HG02678 (cell line): ENCODE results near the gene SLC7A6.
A peak's percentile ranks its signal among the peaks of the same experiment; 100 is the strongest.

Experiments used
- ATAC-seq: cut with Tn5 transposase; IDR thresholded peaks from one replicate; pipeline ENCODE4 v1.9.1; 2021; ENCODE audit warnings: mild to moderate bottlenecking, moderate library complexity; ENCODE audit not compliant: unreplicated experiment

The SLC7A6 gene

DNA sequence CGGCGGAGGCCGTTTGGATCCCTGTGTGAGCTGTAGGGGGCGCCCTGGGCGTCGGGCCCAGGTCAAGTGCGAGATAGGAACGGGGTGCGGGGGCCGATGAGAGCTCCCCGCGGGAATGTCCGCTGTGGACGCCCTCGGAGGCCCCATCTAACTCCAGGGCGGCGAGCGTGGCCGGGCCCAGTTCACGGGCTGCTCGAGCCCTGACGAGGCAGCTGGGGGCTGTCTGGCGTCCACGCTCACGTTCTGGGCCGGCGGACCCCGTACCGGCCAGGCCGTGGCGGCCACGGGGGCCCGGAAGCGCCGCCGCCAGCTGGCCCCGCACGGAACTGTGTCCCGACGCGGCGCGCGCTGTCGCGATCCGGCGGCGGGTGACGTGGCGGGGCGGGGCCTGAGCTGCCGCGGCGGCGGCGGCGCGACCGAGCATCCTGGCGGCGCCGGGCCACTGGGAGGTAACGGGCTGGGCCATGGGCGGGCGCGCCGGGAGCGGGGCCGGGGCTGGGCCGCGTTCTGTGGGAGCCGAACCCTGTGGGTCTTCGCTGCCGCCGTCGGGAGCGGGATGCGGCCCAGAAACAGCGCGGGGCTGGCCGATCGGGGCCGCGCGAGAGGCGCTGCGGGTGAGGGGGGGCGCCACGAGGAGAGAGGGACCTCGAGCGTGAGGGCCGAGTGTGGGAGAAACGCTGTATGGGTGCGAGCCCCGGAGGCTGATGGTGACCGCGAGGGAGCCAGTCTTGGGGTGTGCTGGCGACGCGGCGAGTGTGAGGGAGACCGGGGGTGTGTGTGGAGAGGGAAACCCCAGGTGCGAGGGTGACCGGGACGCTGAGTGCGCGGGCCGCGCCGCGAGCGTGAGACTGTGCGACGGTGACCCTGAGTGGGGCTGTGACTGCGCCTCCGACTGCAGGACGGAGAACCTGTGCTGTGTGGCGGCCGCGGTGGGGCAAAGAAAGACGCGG is at the start of gene SLC7A6:
TSS of gene SLC7A6 (plus strand) at position 399 of the 950 bp plus-strand sequence. CDS start 10,201 bp downstream, outside the sequence.
- peak; percentile 64 for ATAC-seq

DNA sequence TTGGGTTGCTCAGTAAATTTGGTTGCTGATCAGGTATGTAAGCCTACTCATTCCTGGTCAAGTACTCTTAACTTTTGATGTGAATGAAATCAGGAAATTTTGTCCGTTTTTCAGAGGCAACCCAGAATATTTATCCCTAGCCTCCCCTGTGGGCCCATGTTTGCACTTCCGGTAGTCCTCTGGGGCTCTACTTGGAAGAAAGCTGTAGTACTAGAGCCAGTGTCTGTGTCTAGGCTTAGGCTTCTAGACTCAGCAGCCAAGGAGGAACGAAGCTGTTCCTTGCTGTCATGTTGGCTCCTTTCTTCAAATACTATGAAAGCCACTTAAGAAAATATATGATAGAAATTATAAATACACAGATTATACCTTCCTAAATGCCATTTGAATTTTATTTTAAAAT is 49.6 kb upstream of the SLC7A6 start:
- no peak for ATAC-seq

DNA sequence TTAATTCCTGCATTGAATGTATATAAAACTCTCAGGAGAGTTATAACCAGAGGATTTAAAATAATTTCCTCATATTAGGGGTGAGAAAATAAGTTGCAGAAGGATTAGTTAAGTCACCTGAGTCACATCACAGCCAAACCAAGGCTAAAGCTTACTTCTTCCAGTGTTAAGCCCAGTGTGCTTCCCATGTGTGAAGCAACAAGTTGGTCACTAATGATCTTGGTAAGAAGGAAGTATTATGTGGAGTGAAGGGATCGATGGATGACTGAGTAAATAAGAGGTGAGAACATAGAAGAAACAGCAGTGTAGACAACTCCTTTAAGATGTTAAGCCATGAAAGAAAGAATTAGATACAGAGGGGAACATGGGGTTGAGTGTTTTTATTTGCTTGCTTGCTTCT is 49.0 kb upstream of the SLC7A6 start:
- ATAC-seq, result no peak

GRCh38 chr16:68216240-68216639 is 48.1 kb upstream of the SLC7A6 start:
- no peak for ATAC-seq

DNA sequence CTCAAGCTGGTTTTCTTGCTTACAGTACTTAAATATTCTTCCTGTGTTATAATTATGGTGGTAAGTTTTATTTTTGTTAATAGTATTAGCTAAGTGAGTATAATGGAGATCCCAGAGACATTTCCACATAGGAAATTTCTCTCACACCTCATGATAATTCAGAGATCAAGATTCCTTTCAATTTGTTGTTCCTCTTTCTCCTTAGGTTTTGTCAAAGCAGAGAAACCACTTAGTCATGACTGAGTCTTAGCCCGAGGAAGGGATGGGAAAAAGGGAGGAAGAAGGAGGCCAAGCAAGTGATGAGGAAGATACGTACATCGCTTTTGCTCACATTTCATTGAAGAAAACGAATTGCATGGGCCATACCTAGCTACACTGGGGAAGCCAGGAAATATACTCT is 46.8 kb upstream of the SLC7A6 start:
- no peak for ATAC-seq

GRCh38 chr16:68219725-68220351 is 44.5 kb upstream of the SLC7A6 start:
- ATAC-seq, result no peak

DNA sequence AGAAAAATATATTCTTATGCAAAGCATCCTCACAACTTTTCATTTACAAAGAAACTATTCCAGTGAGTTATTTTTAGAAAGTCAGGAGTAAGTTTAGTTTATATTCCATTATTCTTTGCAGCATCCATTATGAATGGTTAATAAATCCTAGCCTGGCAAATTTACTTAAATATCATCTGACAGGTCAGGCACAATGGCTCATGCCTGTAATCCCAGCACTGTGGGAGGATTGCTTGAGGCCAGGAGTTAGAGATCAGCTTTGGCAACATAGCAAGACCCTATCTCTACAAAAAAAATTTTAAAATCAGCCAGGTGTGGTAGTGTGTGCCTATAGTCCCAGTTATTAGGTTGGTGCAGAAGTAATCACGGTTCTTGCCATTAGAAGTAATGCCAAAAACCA is 41.3 kb upstream of the SLC7A6 start:
- ATAC-seq, result no peak

DNA sequence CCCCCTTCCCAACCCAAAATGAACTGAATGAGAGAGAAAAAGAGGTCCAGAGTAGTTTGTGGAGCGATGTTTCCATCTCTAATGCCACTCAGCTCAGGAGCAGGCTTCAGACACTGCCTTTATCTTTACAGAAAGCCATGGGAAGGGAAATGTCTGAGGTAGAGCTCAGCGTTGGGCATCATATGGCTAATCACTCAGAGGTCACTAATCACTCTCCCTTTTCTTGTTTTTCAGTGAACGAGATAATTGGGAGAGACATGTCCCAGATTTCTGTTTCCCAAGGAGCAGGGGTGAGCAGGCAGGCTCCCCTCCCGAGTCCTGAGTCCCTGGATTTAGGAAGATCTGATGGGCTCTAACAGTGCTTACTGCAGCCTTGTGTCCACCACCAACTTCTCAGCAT is 38.2 kb upstream of the SLC7A6 start:
- ATAC-seq, result no peak

GRCh38 chr16:68227183-68227793 is 37.0 kb upstream of the SLC7A6 start:
- no peak for ATAC-seq

DNA sequence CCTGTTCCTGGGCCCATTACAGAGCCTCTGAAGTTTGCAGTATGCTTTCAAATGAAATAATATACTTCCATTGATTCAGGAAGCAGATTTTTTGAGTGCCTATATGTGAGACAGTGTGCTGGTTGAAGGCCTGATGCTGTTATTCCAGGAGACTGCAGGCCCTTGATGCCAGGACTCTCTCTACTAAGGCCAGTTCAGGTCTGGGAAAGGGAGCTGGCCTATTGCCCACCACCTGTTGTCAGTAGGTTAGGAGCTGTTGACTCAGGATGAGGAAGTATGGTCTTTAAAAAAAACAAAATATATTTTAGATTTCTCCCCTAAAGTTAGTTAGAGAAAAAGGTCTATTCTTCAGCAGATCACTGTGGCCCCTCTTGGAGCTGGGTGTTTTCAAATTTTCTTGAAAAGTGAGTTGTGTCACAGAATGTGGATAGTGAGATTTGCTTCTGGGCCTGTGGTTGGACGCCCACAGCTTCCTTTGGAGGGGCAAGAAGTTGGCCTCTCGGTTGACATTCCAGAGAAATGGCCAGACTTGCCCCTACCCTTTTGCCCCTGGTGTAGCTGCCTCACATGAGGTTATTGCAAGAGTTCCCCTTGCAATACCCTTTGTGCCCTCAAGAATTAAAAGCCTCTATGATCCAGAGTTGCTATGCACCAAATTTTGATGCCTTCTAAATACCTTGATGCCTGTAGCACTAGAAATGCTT is 36.3 kb upstream of the SLC7A6 start:
- ATAC-seq, result no peak

DNA sequence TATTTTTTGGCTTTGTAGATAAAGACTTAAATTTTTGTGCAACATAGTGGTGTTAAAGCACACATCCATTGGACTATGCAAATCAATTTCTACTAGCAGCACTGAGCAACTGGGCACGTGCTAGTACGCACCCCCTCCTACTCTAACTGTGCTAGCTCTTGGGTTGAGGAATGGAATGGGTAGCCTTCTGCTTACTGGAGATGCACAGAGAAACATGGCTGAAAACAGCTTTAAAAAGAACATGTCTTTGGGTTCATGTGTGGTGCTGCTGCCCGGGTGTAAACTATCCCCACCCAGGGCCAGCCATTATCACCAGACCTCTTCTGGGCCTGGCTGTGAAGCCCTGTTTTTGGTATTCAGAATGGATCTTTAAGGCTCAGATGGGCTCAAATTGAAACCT is 35.7 kb upstream of the SLC7A6 start:
- no peak for ATAC-seq

GRCh38 chr16:68229431-68230175 is 34.7 kb upstream of the SLC7A6 start:
- no peak for ATAC-seq

GRCh38 chr16:68230176-68230571 is 34.2 kb upstream of the SLC7A6 start:
- ATAC-seq, result no peak

GRCh38 chr16:68230956-68231355 is 33.4 kb upstream of the SLC7A6 start:
- ATAC-seq, result no peak

GRCh38 chr16:68231384-68232136 is 32.8 kb upstream of the SLC7A6 start:
- no peak for ATAC-seq

GRCh38 chr16:68232335-68232734 is 32.0 kb upstream of the SLC7A6 start:
- no peak for ATAC-seq

GRCh38 chr16:68233085-68233834 is 31.1 kb upstream of the SLC7A6 start:
- ATAC-seq, result no peak

DNA sequence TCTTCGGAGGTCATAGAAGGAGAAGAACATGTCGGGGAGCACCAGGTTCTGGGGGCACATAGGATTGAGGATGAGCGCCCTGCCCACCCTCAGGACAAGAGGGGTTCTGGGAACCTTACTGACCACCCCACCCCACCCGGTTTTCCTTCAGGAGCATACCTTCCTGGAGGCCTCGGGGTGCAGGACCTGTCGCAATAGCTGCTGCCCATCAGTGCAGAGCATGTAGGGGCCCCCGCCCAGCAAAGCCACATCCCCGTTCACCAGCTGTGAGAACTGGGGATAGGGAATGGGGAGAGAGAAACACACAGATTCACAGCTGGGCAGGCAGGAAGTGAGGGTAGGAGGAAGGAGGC is 30.5 kb upstream of the SLC7A6 start:
- ATAC-seq, result no peak
